BLaER1 (cell line): ENCODE data around the gene ZNF22.

ENCODE experiments used
- H3K27ac ChIP-seq: shearing (Covaris generic); formaldehyde crosslinking; 2 replicates; pipeline ENCODE4 v1.8.1; 2022
- H3K27me3 ChIP-seq: shearing (Covaris generic); formaldehyde crosslinking; 2 replicates; pipeline ENCODE4 v1.8.1; 2022
- H3K36me3 ChIP-seq: shearing (Covaris generic); formaldehyde crosslinking; 2 replicates; pipeline ENCODE4 v1.8.1; 2022
- H3K4me1 ChIP-seq: shearing (Covaris generic); formaldehyde crosslinking; 2 replicates; pipeline ENCODE4 v1.8.1; 2022
- H3K4me2 ChIP-seq: shearing (Covaris generic); formaldehyde crosslinking; 2 replicates; pipeline ENCODE4 v1.8.1; 2022
- H3K4me3 ChIP-seq: shearing (Covaris generic); formaldehyde crosslinking; 2 replicates; pipeline ENCODE4 v1.8.1; 2022
- H3K9ac ChIP-seq: shearing (Covaris generic); formaldehyde crosslinking; 2 replicates; pipeline ENCODE4 v1.8.1; 2022
- H3K9me3 ChIP-seq: shearing (Covaris generic); formaldehyde crosslinking; 2 replicates; pipeline ENCODE4 v1.8.1; 2022
- H4K20me1 ChIP-seq: shearing (Covaris generic); formaldehyde crosslinking; 2 replicates; pipeline ENCODE4 v1.8.1; 2022
- Cebpa-rat ChIP-seq: shearing (Covaris generic); IDR thresholded peaks from 2 replicates; pipeline ENCODE4 v1.8.1; 2022

Gene ZNF22

DNA sequence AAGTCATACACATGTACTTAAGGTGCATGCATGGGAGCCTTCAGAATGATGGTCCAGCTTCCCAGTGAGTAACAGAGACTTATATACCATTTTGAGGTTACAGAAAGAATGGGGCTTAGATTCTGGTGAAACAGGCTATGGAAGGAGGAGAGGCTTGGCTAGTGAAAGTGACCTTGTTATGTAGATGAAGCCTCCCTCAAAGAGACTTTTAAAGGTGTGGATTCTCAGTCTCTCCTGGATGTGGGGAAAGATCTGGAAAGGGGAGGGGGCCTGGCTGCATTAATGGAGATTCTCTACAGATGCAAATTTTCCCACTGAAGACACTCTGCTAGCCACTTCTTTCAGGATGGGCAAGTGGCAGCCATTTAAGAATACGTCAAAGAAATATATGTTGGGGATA, 35.6 kb upstream of the ZNF22 start:
- Histone ChIP-seq H3K4me2 (peak overlapping the region; percentile 98), H3K9me3 (no peaks in the 10 kb centered on the region), H3K27me3 (no peaks in the 10 kb centered on the region), H3K9ac (no peak overlapping the region), H3K4me3 (no peak overlapping the region), H3K36me3 (peaks cover 10% of the 10 kb centered on the region), H3K4me1 (peaks cover 93% of the 10 kb centered on the region), H4K20me1 (no peaks in the 10 kb centered on the region), H3K27ac (0 out of 2 replicates have a peak overlapping the region, but pooled peaks have one; percentile 85)
- no peak for TF ChIP-seq Cebpa-rat

DNA sequence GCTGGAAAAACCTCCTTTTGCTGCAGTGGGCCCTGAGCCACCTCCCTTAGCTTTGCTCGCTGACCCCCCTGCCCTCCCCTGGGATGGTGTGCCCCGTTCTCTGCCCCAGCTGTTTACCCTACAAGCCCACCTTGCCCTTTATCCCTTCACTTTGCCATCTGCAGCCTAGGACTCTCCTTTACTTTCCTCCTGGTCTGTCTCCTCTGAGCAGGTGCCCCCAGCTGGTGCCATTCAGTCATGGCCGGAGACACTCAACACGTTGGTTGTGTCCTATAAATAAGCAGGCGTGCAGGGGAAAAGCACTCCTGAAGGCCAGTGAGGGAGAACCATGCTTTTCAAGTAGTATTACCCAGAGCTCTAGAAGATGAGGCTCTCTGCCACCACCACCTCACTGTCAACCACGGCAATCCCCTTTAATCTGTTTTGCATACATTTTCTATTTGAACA, 35.0 kb upstream of the ZNF22 start:
- no peak for TF ChIP-seq Cebpa-rat
- Histone ChIP-seq H3K4me2 (peak overlapping the region; percentile 98), H3K4me3 (no peak overlapping the region), H3K27ac (peak overlapping the region; percentile 28; the same call in 1 of the 2 replicates), H3K4me1 (peaks cover 87% of the 10 kb centered on the region), H3K27me3 (no peaks in the 10 kb centered on the region), H3K9me3 (no peaks in the 10 kb centered on the region), H3K36me3 (peaks cover 16% of the 10 kb centered on the region), H3K9ac (no peak overlapping the region), H4K20me1 (no peaks in the 10 kb centered on the region)

DNA sequence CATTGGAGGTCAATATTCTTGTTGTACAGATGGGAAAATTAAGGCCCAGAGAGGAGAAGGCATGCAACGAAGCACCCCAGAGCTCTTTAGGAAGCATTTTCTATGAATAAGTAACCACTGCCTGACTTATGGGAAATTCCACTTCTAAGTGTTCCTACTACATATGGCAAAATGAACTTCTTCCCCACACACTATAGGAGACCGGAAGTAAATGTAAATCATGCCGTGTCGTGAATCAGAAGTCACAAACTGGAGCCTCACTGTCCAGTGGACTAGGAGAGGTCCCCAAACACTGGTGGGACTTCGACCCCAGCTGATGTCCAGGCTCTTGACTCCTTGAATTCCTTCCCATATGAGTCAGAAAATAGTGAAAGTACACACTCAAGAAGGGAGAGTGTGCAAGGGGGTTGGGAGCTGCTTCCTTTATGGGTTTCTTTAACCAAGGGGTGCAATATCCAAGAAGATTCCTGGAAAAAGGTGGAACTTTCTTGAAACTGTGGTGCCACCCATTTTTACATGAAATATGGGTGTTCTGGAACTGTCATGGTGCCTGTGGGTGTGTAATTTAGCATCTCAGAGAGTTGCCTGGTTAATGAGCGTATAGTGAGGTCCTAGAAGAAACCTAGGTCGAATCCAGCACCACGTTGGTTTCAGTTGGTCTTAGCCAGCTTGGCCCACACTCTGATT, 34.5 kb upstream of the ZNF22 start:
- peaks cover 81% of the 10 kb centered on the region for H3K4me1 ChIP-seq
- no peak overlapping the region for H3K4me3 ChIP-seq
- peaks cover 22% of the 10 kb centered on the region for H3K36me3 ChIP-seq
- H4K20me1 ChIP-seq: no peaks in the 10 kb centered on the region
- H3K27me3 ChIP-seq: no peaks in the 10 kb centered on the region
- H3K4me2 ChIP-seq: peak overlapping the region; percentile 98
- no peak for TF ChIP-seq Cebpa-rat
- H3K27ac ChIP-seq: no peak overlapping the region
- H3K9ac ChIP-seq: no peak overlapping the region
- H3K9me3 ChIP-seq: no peaks in the 10 kb centered on the region

DNA sequence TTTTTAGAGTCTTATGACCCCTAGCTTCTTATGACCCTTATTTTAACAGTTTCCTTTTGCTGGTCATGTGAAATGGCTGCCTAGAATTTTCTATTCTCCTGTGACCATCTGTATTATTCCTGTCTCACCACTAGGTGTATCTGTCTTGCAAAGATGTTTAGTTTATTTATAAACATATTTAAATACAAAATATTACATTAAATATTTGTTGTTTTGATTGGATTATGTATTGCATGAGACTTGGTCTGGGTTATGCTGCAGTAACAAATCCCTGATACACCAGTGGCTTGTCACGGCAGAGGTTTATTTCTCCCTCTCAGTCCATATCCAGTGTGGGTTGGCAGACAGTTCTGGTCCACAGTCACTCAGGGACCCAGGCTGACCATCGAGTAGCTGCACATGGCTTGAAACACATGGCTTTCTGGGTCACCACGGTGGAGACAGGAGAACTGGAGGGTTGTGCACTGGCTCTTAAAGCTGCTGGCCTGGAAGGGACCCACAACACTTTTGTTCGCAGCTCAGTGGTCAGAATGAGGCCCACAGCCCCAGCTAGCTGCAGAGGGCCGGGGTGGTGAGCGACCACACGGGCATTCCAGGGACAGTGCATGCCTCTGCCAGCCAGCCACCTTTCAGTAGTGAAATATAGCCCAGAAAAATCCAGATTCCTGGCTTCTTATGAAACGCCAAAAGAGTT, 33.8 kb upstream of the ZNF22 start:
- H3K9me3 ChIP-seq: no peaks in the 10 kb centered on the region
- H3K27me3 ChIP-seq: no peaks in the 10 kb centered on the region
- peak overlapping the region; percentile 98 for H3K4me2 ChIP-seq
- TF ChIP-seq Cebpa-rat: no peak
- H3K27ac ChIP-seq: peak overlapping the region; percentile 74
- H3K4me3 ChIP-seq: no peak overlapping the region
- H4K20me1 ChIP-seq: no peaks in the 10 kb centered on the region
- no peak overlapping the region for H3K9ac ChIP-seq
- H3K4me1 ChIP-seq: peaks cover 79% of the 10 kb centered on the region
- peaks cover 29% of the 10 kb centered on the region for H3K36me3 ChIP-seq

DNA sequence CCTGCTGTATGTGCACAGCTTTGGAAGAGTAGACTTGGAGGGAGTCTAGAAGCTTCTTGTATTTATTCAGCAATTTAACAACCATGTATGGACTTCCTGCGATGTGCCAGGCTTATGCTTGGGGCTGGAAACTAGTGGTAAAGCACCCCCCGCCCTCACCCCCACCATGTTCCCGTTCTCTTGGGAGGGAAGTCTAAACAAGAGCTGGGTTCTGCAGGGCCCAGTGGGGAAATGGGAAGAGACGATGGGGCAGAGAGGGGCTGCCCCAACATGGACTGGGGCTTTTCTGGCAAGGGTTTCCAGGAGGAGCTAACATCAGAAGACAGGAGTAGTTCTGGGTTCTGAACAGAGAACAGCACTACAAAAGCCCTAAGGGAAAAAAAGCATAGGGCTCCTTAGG, 33.1 kb upstream of the ZNF22 start:
- Histone ChIP-seq H3K36me3 (peaks cover 35% of the 10 kb centered on the region), H3K4me1 (peaks cover 79% of the 10 kb centered on the region), H3K27me3 (no peaks in the 10 kb centered on the region), H4K20me1 (no peaks in the 10 kb centered on the region), H3K4me3 (no peak overlapping the region), H3K4me2 (peak overlapping the region; percentile 73), H3K9ac (peak overlapping the region; percentile 36; the same call in 1 of the 2 replicates), H3K9me3 (no peaks in the 10 kb centered on the region), H3K27ac (peak overlapping the region; percentile 74)
- no peak for TF ChIP-seq Cebpa-rat

DNA sequence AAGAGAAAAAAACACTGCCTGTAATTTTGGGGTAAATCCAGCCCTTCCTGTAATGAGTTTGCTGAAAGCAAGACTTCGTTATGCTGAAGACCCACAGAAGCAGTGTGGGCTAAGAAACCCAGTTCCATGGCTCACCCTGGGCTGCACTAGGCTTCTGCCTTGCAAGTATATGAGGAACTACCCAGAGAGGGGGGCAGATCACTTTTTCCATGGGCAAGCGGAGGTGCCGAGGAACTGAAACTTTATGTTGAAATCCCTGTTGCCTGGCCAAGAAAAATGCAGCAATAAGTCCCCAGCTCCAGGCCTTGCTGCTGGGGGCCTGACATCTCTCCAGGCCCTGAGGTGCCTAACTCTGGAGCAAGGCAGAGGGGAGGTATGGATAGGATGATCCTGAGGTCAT, 32.6 kb upstream of the ZNF22 start:
- H3K4me2 ChIP-seq: peak overlapping the region; percentile 73
- H3K27me3 ChIP-seq: no peaks in the 10 kb centered on the region
- TF ChIP-seq Cebpa-rat: peak; percentile 36; the same call in 1 of the 2 replicates
- peak overlapping the region; percentile 74 for H3K27ac ChIP-seq
- H3K36me3 ChIP-seq: peaks cover 35% of the 10 kb centered on the region
- no peaks in the 10 kb centered on the region for H3K9me3 ChIP-seq
- no peaks in the 10 kb centered on the region for H4K20me1 ChIP-seq
- H3K4me3 ChIP-seq: no peak overlapping the region
- H3K4me1 ChIP-seq: peaks cover 79% of the 10 kb centered on the region
- H3K9ac ChIP-seq: peak overlapping the region; percentile 36; the same call in 1 of the 2 replicates

DNA sequence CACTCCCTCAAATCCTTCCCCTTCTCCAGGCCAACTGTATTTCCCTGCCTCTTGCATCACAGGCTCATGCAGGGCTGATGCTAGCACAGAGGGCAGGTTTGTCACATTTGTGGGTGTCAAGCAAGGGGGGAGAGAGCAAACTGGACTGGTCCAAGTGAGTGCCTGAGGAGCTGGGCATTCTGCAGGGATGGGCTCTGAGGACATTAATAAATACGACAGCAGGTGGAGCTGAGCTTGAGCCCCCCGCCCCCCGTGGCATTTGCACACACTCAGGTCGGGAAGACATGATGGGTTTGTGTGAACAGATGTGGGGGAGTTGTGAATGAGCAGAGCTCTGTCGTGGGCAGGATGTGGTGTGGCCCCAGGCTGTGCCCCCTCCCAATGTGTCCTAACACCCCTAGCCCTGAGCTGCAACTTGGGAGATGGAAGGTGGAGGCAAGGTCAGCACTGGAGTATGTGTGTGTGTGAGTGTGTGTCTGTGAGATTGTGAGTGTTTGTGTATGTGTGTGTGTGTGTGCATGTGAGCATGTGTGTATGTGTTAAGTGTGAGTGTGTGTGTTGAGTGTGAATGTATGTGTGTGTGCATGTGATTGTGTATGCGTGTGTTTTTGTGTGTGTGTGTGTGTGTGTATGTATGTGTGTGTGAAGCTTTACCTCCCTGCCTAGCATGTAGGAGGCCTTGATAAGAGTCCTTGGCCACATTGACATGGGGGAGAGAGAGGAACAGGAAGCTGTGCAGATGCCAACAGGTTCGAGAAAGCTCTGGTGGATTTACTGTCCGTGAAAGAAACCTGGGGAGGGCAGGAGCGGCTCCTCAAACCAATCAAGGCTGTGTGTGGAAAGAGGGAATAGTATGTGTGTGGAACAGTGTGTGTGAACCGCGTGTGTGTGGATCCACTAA, 32.0 kb upstream of the ZNF22 start:
- peaks cover 35% of the 10 kb centered on the region for H3K36me3 ChIP-seq
- H3K27ac ChIP-seq: peak overlapping the region; percentile 74
- no peaks in the 10 kb centered on the region for H3K27me3 ChIP-seq
- peak overlapping the region; percentile 5; the same call in 1 of the 2 replicates for H3K9ac ChIP-seq
- H3K4me1 ChIP-seq: peaks cover 79% of the 10 kb centered on the region
- no peaks in the 10 kb centered on the region for H4K20me1 ChIP-seq
- no peak overlapping the region for H3K4me3 ChIP-seq
- TF ChIP-seq Cebpa-rat: 0 out of 2 replicates have a peak, but pooled peaks have one; percentile 4
- H3K4me2 ChIP-seq: peak overlapping the region; percentile 73
- no peaks in the 10 kb centered on the region for H3K9me3 ChIP-seq

DNA sequence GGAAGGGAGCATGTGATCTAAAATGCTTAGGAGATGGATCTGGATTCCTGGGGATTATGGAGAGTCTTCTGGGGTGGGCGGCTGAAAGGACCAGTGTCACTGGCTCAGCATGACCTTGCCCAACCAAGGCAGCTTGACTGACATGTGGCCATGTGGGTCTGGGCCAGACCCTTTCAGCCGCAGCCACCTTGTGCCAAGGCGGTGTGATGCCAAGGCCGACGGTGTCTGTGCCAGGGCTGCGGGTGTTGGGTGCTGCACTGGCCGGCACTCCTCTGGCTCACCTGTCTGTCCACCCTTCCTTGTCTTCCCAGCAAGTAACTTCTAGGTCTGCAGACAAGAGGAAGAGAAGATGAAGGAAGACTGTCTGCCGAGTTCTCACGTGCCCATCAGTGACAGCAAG, 30.9 kb upstream of the ZNF22 start:
- H3K4me2 ChIP-seq: no peak overlapping the region

DNA sequence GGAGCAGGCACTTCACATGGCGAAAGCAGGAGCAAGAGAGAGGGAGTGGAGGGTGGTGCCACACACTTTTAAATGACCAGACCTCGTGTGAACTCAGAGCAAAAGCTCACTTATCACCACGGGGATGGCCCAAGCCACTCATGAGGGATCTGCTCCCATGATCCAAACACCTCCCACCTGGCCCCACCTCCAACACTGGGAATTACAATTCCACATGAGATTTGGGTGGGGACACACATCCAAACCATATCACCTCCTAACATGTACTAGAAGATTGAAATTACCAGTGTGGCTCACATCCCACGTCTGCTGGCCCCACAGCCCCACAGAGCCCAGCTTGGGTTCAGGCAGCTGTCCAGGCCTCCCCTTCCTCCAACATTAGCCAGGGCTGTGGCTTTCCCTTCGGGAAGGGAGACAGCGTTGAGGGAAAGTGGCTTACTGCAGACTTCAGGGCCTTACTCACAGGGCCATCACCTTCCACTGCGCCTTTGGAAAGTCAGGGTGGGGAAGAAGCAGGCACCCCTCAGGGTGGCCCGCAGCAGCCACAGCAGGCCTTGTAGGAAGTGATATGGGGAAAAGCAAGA, 29.8 kb upstream of the ZNF22 start:
- Histone ChIP-seq H3K27me3 (no peaks in the 10 kb centered on the region), H3K4me1 (peaks cover 76% of the 10 kb centered on the region), H4K20me1 (peaks cover 3% of the 10 kb centered on the region), H3K4me3 (no peak overlapping the region), H3K27ac (no peak overlapping the region), H3K4me2 (no peak overlapping the region), H3K9me3 (no peaks in the 10 kb centered on the region), H3K9ac (no peak overlapping the region), H3K36me3 (peaks cover 35% of the 10 kb centered on the region)
- TF ChIP-seq Cebpa-rat: no peak

More for the DNA sequence above, 30.9 kb upstream of the ZNF22 start:
- H3K27me3 ChIP-seq: no peaks in the 10 kb centered on the region
- H3K4me1 ChIP-seq: peaks cover 79% of the 10 kb centered on the region
- H3K9ac ChIP-seq: no peak overlapping the region
- peaks cover 35% of the 10 kb centered on the region for H3K36me3 ChIP-seq
- no peak for TF ChIP-seq Cebpa-rat
- H3K9me3 ChIP-seq: no peaks in the 10 kb centered on the region
- no peak overlapping the region for H3K27ac ChIP-seq
- no peak overlapping the region for H3K4me3 ChIP-seq
- no peaks in the 10 kb centered on the region for H4K20me1 ChIP-seq
